ENCODE data around the gene KDM2B. TPM values are rescaled to one million over a fixed set of nuclear protein-coding genes. Genes with fewer than 3 reads are reported as not detected.

KDM2B gene
- total and polyA plus RNA-seq, 10 of the 15 experiments (the other 5 are each of a cell fraction or from before 2014, with no cell fraction given), result 13.6 to 124 (median 40.4) TPM

- Histone ChIP-seq H3K9me3 (replicated peaks; ENCODE audit: control insufficient read depth, insufficient read depth, low read length) (no peaks in the 10 kb centered on the region), H3K4me3 (no peak overlapping the region), H3K79me2 (ENCODE audit: control insufficient read depth, insufficient read depth, low read length) (peaks cover 69% of the 10 kb centered on the region), H3K4me2 (ENCODE audit: control insufficient read depth, insufficient read depth) (no peak overlapping the region), H3K4me1 (ENCODE audit: control insufficient read depth, insufficient read depth, low read length) (peaks cover 9% of the 10 kb centered on the region), H3K36me3 (ENCODE audit: control insufficient read depth in 2 of 2, insufficient read depth in 2 of 2, low read length in 1 of 2) (peaks cover 2 to 3% of the 10 kb centered on the region in 2 experiments; a peak in 2 of 4 replicates), H4K20me1 (ENCODE audit: control insufficient read depth, insufficient read depth) (peaks cover 16% of the 10 kb centered on the region; the same call in 1 of the 2 replicates), H3K27me3 (replicated peaks in 1 of 2; ENCODE audit: control insufficient read depth in 2 of 2, insufficient read depth in 2 of 2, low read length in 1 of 2) (no peaks in the 10 kb centered on the region), H3K9ac (ENCODE audit: control insufficient read depth, insufficient read depth, low read length) (no peak overlapping the region), H3K27ac (ENCODE audit: control insufficient read depth, insufficient read depth) (no peak overlapping the region), H2AFZ (ENCODE audit: control insufficient read depth, low read depth, low read length) (no peak overlapping the region)
- ChIA-PET SMC1A (ENCODE audit: uncharacterized antibody, unreplicated experiment) (interaction anchor here (0.7 to 1.5 kb wide), 3 partner anchors 134 to 330 kb away, joined by 3 to 4 read pairs (median 3); partner anchors contain the start of gene RHOF), RAD21 (ENCODE audit: unreplicated experiment) (interaction anchor here (0.6 kb wide), 1 partner anchor 418 kb away, joined by 3 read pairs; no protein-coding TSS in a partner anchor), CTCF (interaction anchor here (0.7 to 1.9 kb wide), 4 partner anchors 13 to 130 kb away, joined by 3 to 6 read pairs (median 4); no protein-coding TSS in a partner anchor), POLR2A (interaction anchor here (0.5 to 0.7 kb wide), 4 partner anchors 16 to 931 kb away, joined by 4 to 5 read pairs (median 4); no protein-coding TSS in a partner anchor)
- no peak for TF ChIP-seq NFYA (IDR thresholded peaks at IDR 0.05; ENCODE audit: borderline replicate concordance, low read depth, low read length)
- no peak for TF ChIP-seq SREBF2 (IDR thresholded peaks at IDR 0.05; ENCODE audit: low read length)
- TF ChIP-seq ZNF274 (IDR thresholded peaks at IDR 0.05; ENCODE audit: insufficient read depth, insufficient read length), result no peak
- TF ChIP-seq NKRF (conservative IDR thresholded peaks at IDR 0.05), result no peak
- TF ChIP-seq ZZZ3 (IDR thresholded peaks at IDR 0.05; ENCODE audit: control insufficient read depth, insufficient read length, low read depth), result no peak
- TF ChIP-seq CHD2 (IDR thresholded peaks at IDR 0.05; ENCODE audit: borderline replicate concordance, low read depth, low read length), result no peak
- DNase-seq (ENCODE audit: low read depth, low spot score) (no peak), FAIRE-seq (no peak), ATAC-seq (no peak)
- in situ Hi-C loops (cut with MboI) (no loop called here), intact Hi-C loops (cut with micrococcal nuclease; ENCODE audit: unreplicated experiment) (no loop called here)
- BruUV-seq (replicated peaks), result no TSS peak
- 95% methylated on average over 13 of the region's 13 CpGs for WGBS (ENCODE audit: insufficient coverage, insufficient replicate concordance, low lambda C conversion rate, missing lambda C conversion rate)
These were observed 116.5 kb downstream of the KDM2B start for GRCh38 chr12:121464331-121464730.

All from GM12878 (cell line).